Measurements from ENCODE around the gene SP2. TPM values are rescaled to one million over a fixed set of nuclear protein-coding genes. Genes with fewer than 3 reads are reported as not detected.

SP2 gene
- total RNA-seq, 1 donor from 2014 or later = 12.1 TPM

DNA sequence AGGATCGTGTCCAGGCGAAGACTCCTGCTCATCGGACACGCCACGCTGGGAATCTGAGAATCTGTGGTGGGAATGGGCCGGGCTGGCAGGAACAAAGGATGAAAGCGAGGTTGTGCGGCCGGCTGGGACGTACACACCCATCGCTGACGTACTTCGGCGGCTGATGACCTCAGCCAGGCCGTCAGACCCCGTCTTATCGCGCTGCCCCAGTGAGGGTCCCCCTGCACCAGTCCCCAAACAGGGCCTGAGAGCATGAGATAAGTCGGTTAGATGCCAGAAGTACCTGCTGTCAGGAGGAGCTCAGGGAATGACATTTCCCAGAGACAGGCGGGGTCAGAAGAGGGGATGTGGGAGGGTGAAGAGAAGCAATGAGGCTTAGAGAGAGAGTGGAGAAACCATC, 29.1 kb upstream of the SP2 start:
- Histone ChIP-seq H3K4me2 (ENCODE audit: low read length) (no peak overlapping the region), H3K36me3 (ENCODE audit: insufficient read depth, low read length) (no peaks in the 10 kb centered on the region), H3K79me2 (ENCODE audit: insufficient read depth, low read length) (no peaks in the 10 kb centered on the region), H4K20me1 (ENCODE audit: insufficient read depth, low read length) (no peaks in the 10 kb centered on the region), H3K27ac (ENCODE audit: low read depth, low read length) (no peak overlapping the region), H3K9ac (ENCODE audit: low read length) (no peak overlapping the region), H2AFZ (ENCODE audit: low read depth, low read length) (no peak overlapping the region), H3K4me3 (ENCODE audit: insufficient read depth, low read depth, low read length) (no peak overlapping the region), H3K9me3 (ENCODE audit: insufficient read depth, low read depth, low read length) (no peaks in the 10 kb centered on the region), H3K27me3 (ENCODE audit: insufficient read depth, low read length) (peaks cover 33% of the 10 kb centered on the region), H3K4me1 (ENCODE audit: insufficient read depth, low read length) (peaks cover 7% of the 10 kb centered on the region)
- no peak for TF ChIP-seq EZH2 (IDR thresholded peaks at IDR 0.05; ENCODE audit: insufficient read depth, low read length)
- TF ChIP-seq, protein P1, sequence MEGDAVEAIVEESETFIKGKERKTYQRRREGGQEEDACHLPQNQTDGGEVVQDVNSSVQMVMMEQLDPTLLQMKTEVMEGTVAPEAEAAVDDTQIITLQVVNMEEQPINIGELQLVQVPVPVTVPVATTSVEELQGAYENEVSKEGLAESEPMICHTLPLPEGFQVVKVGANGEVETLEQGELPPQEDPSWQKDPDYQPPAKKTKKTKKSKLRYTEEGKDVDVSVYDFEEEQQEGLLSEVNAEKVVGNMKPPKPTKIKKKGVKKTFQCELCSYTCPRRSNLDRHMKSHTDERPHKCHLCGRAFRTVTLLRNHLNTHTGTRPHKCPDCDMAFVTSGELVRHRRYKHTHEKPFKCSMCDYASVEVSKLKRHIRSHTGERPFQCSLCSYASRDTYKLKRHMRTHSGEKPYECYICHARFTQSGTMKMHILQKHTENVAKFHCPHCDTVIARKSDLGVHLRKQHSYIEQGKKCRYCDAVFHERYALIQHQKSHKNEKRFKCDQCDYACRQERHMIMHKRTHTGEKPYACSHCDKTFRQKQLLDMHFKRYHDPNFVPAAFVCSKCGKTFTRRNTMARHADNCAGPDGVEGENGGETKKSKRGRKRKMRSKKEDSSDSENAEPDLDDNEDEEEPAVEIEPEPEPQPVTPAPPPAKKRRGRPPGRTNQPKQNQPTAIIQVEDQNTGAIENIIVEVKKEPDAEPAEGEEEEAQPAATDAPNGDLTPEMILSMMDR (IDR thresholded peaks at IDR 0.05; ENCODE audit: insufficient read depth, low read depth, low read length) = no peak
- Mint-ChIP-seq H3K4me3 (ENCODE audit: unreplicated experiment) (no peak overlapping the region), H3K9me3 (ENCODE audit: unreplicated experiment) (peaks cover 11% of the 10 kb centered on the region), H3K36me3 (ENCODE audit: low read depth, unreplicated experiment) (peaks cover 7% of the 10 kb centered on the region), H3K4me1 (ENCODE audit: low read depth, unreplicated experiment) (peaks cover 16% of the 10 kb centered on the region), H3K27ac (ENCODE audit: unreplicated experiment) (no peak overlapping the region), H3K27me3 (ENCODE audit: low read depth, unreplicated experiment) (peaks cover 42% of the 10 kb centered on the region)
- FAIRE-seq = no peak
- no peak for DNase-seq (ENCODE audit: low read depth)

DNA sequence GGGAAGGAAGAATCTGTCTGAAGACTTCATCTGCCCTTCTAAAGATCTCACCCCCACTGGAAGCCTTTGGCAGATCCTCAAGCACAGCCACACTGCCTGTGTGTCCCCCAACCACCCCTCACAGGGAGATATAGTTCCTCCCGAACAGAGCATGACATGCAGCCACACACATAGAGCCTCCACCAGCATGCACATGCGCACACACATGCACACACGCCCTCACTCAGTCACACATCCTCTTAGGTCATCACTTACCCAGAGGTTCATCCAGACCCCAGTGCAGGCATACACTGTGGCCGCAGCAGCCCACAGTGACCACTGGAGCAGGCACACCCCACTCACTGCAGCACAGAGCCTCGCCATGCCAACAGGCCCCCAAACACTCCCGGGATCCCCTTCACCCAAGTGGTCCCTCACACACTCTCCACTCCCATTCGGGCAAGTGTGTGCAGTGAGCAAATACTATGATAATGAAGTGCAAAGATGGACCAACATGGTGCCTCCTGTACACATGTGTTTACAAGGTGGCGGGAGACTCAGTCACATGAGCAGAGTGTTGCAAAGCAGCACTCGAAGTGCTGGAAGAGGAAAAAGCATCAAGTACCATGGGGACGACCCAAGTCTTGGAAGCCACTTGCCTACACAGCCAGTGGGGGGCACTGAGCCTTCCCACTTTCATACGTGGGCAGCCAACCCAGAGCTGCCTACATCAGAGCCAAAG, 28.1 kb upstream of the SP2 start:
- Mint-ChIP-seq H3K9me3 (ENCODE audit: unreplicated experiment) (peaks cover 9% of the 10 kb centered on the region), H3K4me3 (ENCODE audit: unreplicated experiment) (no peak overlapping the region), H3K27ac (ENCODE audit: unreplicated experiment) (peak overlapping the region; percentile 20), H3K27me3 (ENCODE audit: low read depth, unreplicated experiment) (peaks cover 43% of the 10 kb centered on the region), H3K4me1 (ENCODE audit: low read depth, unreplicated experiment) (peaks cover 13% of the 10 kb centered on the region), H3K36me3 (ENCODE audit: low read depth, unreplicated experiment) (peaks cover 7% of the 10 kb centered on the region)
- Histone ChIP-seq H3K27me3 (ENCODE audit: insufficient read depth, low read length) (peaks cover 41% of the 10 kb centered on the region), H2AFZ (ENCODE audit: low read depth, low read length) (no peak overlapping the region), H3K9ac (ENCODE audit: low read length) (no peak overlapping the region), H3K4me2 (ENCODE audit: low read length) (no peak overlapping the region), H3K27ac (ENCODE audit: low read depth, low read length) (no peak overlapping the region), H3K4me1 (ENCODE audit: insufficient read depth, low read length) (peaks cover 5% of the 10 kb centered on the region), H4K20me1 (ENCODE audit: insufficient read depth, low read length) (no peaks in the 10 kb centered on the region), H3K9me3 (ENCODE audit: insufficient read depth, low read depth, low read length) (no peaks in the 10 kb centered on the region), H3K36me3 (ENCODE audit: insufficient read depth, low read length) (no peaks in the 10 kb centered on the region), H3K4me3 (ENCODE audit: insufficient read depth, low read depth, low read length) (no peak overlapping the region), H3K79me2 (ENCODE audit: insufficient read depth, low read length) (no peaks in the 10 kb centered on the region)
- FAIRE-seq (no peak), DNase-seq (ENCODE audit: low read depth) (no peak)
- TF ChIP-seq EZH2 (IDR thresholded peaks at IDR 0.05; ENCODE audit: insufficient read depth, low read length) = no peak
- TF ChIP-seq, protein P1 (IDR thresholded peaks at IDR 0.05; ENCODE audit: insufficient read depth, low read depth, low read length) = no peak

- FAIRE-seq (no peak), DNase-seq (ENCODE audit: low read depth) (no peak)
- H3K27ac Mint-ChIP-seq (ENCODE audit: unreplicated experiment) = no peak overlapping the region
- Histone ChIP-seq H3K36me3 (ENCODE audit: insufficient read depth, low read length) (no peaks in the 10 kb centered on the region), H3K4me3 (ENCODE audit: insufficient read depth, low read depth, low read length) (no peak overlapping the region), H3K9me3 (ENCODE audit: insufficient read depth, low read depth, low read length) (no peaks in the 10 kb centered on the region), H2AFZ (ENCODE audit: low read depth, low read length) (no peak overlapping the region), H3K79me2 (ENCODE audit: insufficient read depth, low read length) (no peaks in the 10 kb centered on the region), H3K27me3 (ENCODE audit: insufficient read depth, low read length) (peaks cover 47% of the 10 kb centered on the region), H3K4me1 (ENCODE audit: insufficient read depth, low read length) (peaks cover 4% of the 10 kb centered on the region), H3K4me2 (ENCODE audit: low read length) (no peak overlapping the region), H4K20me1 (ENCODE audit: insufficient read depth, low read length) (no peaks in the 10 kb centered on the region), H3K27ac (ENCODE audit: low read depth, low read length) (no peak overlapping the region), H3K9ac (ENCODE audit: low read length) (no peak overlapping the region)
- H3K36me3 Mint-ChIP-seq (ENCODE audit: low read depth, unreplicated experiment) = peaks cover 6% of the 10 kb centered on the region
- no peak overlapping the region for H3K4me3 Mint-ChIP-seq (ENCODE audit: unreplicated experiment)
- peaks cover 12% of the 10 kb centered on the region for H3K4me1 Mint-ChIP-seq (ENCODE audit: low read depth, unreplicated experiment)
- H3K27me3 Mint-ChIP-seq (ENCODE audit: low read depth, unreplicated experiment) = peaks cover 48% of the 10 kb centered on the region
- TF ChIP-seq, protein P1 (IDR thresholded peaks at IDR 0.05; ENCODE audit: insufficient read depth, low read depth, low read length) = no peak
- TF ChIP-seq EZH2 (IDR thresholded peaks at IDR 0.05; ENCODE audit: insufficient read depth, low read length) = no peak
- peaks cover 6% of the 10 kb centered on the region for H3K9me3 Mint-ChIP-seq (ENCODE audit: unreplicated experiment)
Observed at GRCh38 chr17:47869114-47869513, 26.9 kb upstream of the SP2 start.
